Measurements from ENCODE around the gene PDCD10.

PDCD10 gene

DNA sequence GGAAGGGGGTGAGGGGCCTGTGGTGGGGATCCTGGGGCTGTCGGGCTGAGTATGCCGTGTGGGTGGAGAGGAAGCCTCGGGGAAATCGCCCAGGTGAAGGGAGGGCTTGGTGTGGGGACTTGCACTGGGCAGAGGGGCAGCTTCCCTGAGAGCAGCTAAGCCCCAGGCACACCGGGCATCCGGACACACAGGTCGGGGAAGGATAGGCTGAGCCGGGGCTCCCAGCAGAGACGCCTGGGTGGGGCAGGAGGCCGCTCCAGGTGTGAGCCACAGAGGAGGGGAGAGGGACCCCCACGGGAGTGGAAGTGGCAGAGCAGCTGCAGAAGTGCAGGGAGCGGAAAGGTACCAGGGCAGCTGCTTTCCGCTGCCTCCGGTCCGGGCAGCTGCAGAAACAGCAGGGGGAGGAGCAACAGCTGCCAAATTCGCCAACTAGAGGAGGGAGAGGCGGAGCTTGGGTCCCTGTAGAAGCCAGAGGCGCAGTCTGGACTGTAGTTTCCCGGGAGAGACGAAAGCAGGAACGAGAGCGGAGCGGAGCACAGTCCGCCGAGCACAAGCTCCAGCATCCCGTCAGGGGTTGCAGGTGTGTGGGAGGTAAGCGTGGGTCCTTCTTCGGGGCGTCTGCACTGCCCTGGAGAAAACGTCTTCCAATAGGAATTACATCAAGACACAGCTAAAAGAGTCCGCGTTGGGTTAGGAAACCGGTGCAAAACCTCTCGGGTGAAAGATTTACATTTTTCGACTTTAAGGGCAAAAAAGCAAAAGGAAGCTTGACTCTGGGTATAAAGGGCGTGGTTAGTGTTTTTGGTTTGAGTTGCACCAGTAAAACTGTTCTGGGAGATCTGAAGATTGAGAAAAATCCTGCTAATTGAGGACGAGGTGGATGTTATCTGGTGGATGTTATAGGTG, 794 bp upstream of the PDCD10 start, which contains the start of gene SERPINI1:
TSS of gene SERPINI1 (plus strand) at position 489 of the 906 bp plus-strand sequence. CDS start 53,408 bp downstream, outside the sequence.
- TF ChIP-seq, protein P1, sequence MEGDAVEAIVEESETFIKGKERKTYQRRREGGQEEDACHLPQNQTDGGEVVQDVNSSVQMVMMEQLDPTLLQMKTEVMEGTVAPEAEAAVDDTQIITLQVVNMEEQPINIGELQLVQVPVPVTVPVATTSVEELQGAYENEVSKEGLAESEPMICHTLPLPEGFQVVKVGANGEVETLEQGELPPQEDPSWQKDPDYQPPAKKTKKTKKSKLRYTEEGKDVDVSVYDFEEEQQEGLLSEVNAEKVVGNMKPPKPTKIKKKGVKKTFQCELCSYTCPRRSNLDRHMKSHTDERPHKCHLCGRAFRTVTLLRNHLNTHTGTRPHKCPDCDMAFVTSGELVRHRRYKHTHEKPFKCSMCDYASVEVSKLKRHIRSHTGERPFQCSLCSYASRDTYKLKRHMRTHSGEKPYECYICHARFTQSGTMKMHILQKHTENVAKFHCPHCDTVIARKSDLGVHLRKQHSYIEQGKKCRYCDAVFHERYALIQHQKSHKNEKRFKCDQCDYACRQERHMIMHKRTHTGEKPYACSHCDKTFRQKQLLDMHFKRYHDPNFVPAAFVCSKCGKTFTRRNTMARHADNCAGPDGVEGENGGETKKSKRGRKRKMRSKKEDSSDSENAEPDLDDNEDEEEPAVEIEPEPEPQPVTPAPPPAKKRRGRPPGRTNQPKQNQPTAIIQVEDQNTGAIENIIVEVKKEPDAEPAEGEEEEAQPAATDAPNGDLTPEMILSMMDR (IDR thresholded peaks at IDR 0.05; ENCODE audit: low read depth, low read length): no peak
- DNase-seq (ENCODE audit: extremely low read depth, low read depth): peak; percentile 53

DNA sequence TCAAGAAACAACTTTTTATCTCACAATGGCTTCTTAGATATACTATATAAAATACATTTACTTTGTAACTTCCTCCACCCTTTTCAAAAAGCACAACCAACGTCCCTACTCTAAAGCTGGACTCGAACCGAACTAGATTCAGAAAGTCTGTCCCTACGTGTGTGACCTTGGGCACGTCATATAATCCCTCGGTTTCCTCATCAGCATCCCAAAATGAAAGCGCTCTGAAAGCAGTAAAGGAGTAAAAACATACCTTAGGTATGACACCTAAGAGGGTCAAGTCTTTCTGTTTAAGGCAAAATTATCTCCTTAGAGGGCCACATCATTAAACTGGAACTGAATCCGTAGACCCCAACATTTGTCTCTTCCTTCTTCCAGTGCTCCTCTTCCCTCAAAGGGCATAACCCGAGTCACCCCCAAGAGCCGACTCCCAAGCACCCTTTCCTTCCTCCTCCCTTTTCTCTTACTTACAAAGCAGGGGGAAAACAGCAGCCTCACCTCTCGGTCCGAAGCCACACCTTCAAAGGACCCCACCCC, 663 bp downstream of the PDCD10 start:
- TF ChIP-seq, protein P1 (IDR thresholded peaks at IDR 0.05; ENCODE audit: low read depth, low read length): no peak
- no peak for DNase-seq (ENCODE audit: extremely low read depth, low read depth)

DNA sequence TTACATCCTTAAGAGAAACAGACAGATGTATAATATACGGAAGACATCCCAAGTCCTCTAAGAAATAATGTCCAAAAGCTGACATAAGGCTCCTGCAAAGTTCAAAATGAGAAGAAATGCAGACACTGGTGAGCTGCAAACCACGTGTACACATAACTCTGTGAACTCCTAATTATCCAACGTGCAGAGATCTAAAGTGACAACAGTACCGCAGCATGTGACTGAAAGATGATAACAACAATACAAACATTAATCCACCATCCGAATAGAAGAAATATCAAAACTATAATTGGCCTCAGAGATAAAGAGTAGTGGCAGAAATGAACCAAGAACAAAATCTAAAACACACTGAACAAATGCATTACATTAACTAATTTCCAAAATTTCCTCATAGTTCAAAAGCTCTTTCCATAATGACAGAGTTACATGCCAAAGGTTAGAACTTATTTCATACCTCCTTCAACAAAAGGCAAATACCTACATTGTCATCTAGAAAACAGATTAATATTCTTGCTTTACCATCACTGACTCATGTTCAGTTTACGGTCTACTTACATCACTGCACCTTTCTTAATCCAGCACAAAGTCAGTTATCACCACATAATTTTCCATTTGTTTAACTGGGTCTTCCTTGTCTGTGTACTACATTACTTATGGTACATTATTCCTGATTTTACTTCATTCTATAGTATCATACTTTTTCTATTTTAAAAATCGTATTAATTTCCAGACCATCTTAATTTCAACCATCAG, 2.2 kb downstream of the PDCD10 start:
- no peak for DNase-seq (ENCODE audit: extremely low read depth, low read depth)
- TF ChIP-seq, protein P1 (IDR thresholded peaks at IDR 0.05; ENCODE audit: low read depth, low read length): no peak

DNA sequence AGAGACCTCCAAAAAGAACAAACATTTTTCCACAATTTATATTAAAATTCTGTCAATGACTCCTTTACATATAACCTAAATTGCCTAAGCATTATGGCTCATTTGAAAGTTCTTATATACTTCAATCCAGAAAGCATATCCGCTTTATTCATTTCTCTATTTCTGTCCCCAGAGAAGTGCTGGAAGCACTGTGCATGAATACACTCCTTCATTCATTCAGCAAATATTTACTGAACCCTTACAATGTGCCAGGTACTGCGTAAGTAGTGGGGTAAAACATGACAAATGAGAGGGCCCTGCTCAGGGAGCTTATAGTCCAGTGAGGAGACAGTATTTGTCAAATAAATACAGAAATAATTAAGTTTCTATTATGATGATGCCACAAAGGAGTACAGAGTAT, 3.3 kb downstream of the PDCD10 start:
- TF ChIP-seq, protein P1 (IDR thresholded peaks at IDR 0.05; ENCODE audit: low read depth, low read length): no peak
- no peak for DNase-seq (ENCODE audit: extremely low read depth, low read depth)

DNA sequence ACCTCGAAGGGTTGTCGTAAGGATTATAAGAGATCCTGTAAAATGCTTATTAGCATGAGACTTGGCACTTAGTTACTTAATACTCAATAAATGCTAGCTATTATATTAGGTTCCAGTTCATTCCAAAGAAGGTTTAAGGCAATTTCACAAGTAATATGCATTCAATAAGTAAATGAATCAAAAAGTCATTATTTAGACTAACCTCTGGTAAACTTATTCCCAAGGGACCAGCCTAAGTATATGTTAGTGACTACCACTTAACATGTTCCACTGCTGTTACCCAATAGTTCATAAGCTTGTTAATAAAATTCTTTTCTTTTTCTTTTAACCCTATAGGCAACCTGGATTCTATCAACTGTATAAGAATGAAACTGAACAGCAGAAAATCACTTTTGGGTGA, 5.1 kb downstream of the PDCD10 start:
- no peak for DNase-seq (ENCODE audit: extremely low read depth, low read depth)

DNA sequence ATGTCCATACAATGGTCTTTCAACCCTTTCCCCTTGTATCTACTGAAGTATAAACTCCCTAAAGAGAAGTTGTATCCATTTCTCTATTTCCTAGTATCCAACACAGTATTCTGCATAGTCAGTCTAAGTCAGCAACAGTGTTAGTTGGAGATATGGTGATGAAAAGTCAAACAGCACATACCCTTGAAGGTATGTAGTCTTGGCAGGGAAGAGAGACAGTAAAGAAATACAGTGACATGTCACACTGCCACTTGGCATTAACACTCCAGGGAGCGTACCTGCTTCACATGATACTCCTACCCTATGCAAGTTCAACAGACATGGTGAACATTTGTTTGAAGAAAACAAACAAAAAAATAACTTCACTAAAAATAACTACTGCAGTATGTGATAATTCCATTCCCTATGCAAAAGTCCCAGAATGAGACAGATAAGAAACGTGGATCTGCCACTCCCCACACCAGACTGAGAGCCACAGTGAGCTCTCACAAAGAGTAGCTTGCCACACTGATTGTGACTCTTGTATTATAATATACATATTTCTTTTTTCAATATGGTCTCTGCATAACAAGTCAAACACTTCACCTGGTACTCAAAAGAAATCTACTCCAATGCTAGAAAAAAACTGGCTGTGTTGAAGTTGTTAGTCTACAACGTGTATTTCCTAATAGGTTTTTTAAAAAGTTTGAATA, 5.9 kb downstream of the PDCD10 start:
- TF ChIP-seq, protein P1 (IDR thresholded peaks at IDR 0.05; ENCODE audit: low read depth, low read length): no peak
- DNase-seq (ENCODE audit: extremely low read depth, low read depth): no peak

More for the DNA sequence above, 5.1 kb downstream of the PDCD10 start:
- TF ChIP-seq, protein P1 (IDR thresholded peaks at IDR 0.05; ENCODE audit: low read depth, low read length): no peak
